HepG2 (cell line): Measurements from ENCODE around the gene GIPC3. TPM values are rescaled to one million over a fixed set of nuclear protein-coding genes. Genes with fewer than 3 reads are reported as not detected.

Experiments used
- ATAC-seq: fragments of 200-7000 bp; cut with Tn5 transposase; 3 replicates; pipeline ENCODE4 v1.9.1; 2020; ENCODE audit warnings: mild to moderate bottlenecking, moderate library complexity
- BruUV-seq: library from RNA; stranded (reverse); fragments of 400-500 nt; replicated peaks from 2 replicates; lab custom pipeline; 2021; lab: Mats Ljungman, UMichigan
- CTCF ChIA-PET: fragments of 300-600 bp; formaldehyde crosslinking; extraction: SDS; loops from one replicate; lab custom pipeline; 2021; ENCODE audit warnings: low total read pairs, inconsistent platforms, low intra/inter-chr PET ratio; lab: Yijun Ruan, JAX
- POLR2A ChIA-PET: fragments of 350-600 bp; sonication (Branson Sonifier 250); formaldehyde crosslinking; loops from one replicate; lab custom pipeline; 2020; ENCODE audit warnings: antibody characterized with exemption, inconsistent platforms; lab: Yijun Ruan, JAX
- DNase-seq: peaks from one replicate; pipeline ENCODE4 v3.0.0-alpha.2; 2015; ENCODE audit warnings: low spot score
- FAIRE-seq: peaks from 3 replicates; lab custom pipeline; 2011; peaks lifted over from hg19 to GRCh38; lab: Jason Lieb, UNC
- H2AFZ ChIP-seq: one replicate; pipeline ENCODE4 v1.6.1; 2011; ENCODE audit warnings: low read length, inconsistent platforms
- H3K27ac ChIP-seq: fragments of 300-600 bp; 3 replicates; pipeline ENCODE4 v1.8.0; 2011; ENCODE audit warnings: mixed run types, mild to moderate bottlenecking, mixed read lengths, low read length, inconsistent platforms; ENCODE audit not compliant: insufficient read depth; ENCODE audit errors: extremely low read length
- H3K27me3 ChIP-seq, 2 experiments: fragments of 200-600 bp in 1 of 2; 2 replicates in 1 of 2; 3 replicates in 1 of 2; pipeline versions ENCODE4 v1.6.0 to v1.8.0; 2011; ENCODE audit warnings: low read length in 2 of 2, mild to moderate bottlenecking in 2 of 2, moderate library complexity in 2 of 2, inconsistent platforms in 1 of 2; ENCODE audit not compliant: insufficient read depth in 2 of 2, control insufficient read depth in 1 of 2
- H3K36me3 ChIP-seq, 2 experiments: fragments of 200-600 bp in 1 of 2; replicated peaks in 1 of 2; 2 replicates in 1 of 2; 3 replicates in 1 of 2; pipeline versions ENCODE4 v1.5.1 to v1.8.0; 2011; ENCODE audit warnings: low read length in 2 of 2, inconsistent platforms in 1 of 2; ENCODE audit not compliant: insufficient read depth in 2 of 2, control insufficient read depth in 1 of 2
- H3K4me1 ChIP-seq: 2 replicates; pipeline ENCODE4 v1.5.1; 2012; ENCODE audit warnings: low read length, inconsistent platforms; ENCODE audit not compliant: insufficient read depth
- H3K4me2 ChIP-seq: 2 replicates; pipeline ENCODE4 v1.6.0; 2011; ENCODE audit warnings: low read depth, low read length, inconsistent platforms
- H3K4me3 ChIP-seq, 3 experiments: fragments of 200-600 bp in 1 of 3; sonication (generic), shearing (Covaris generic) in 1 of 3; replicated peaks in 1 of 3; 2 replicates each; pipeline ENCODE4 v1.5.1; 2011 to 2016; ENCODE audit warnings: low read length in 3 of 3, inconsistent platforms in 2 of 3, low read depth in 2 of 3, mild to moderate bottlenecking in 2 of 3, control low read depth in 1 of 3, mixed read lengths in 1 of 3; ENCODE audit not compliant: insufficient read depth in 1 of 3
- H3K79me2 ChIP-seq: one replicate; pipeline ENCODE4 v1.6.1; 2011; ENCODE audit warnings: low read length, inconsistent platforms; ENCODE audit not compliant: insufficient read depth
- H3K9ac ChIP-seq: 2 replicates; pipeline ENCODE4 v1.6.0; 2011; ENCODE audit warnings: mild to moderate bottlenecking, low read depth, low read length, inconsistent platforms; ENCODE audit not compliant: insufficient read depth
- H3K9me3 ChIP-seq: 2 replicates; pipeline ENCODE4 v1.5.1; 2012; ENCODE audit warnings: mild to moderate bottlenecking, low read length
- H4K20me1 ChIP-seq: 2 replicates; pipeline ENCODE4 v1.6.0; 2011; ENCODE audit warnings: inconsistent platforms, mild to moderate bottlenecking, low read length, moderate library complexity; ENCODE audit not compliant: insufficient read depth
- GABPA ChIP-seq, 2 experiments: IDR thresholded peaks; 2 replicates each; pipeline ENCODE4 v1.6.1; 2011 to 2016; ENCODE audit warnings: low read depth in 2 of 2, low read length in 1 of 2, missing biosample characterization in 1 of 2, missing genetic modification characterization in 1 of 2
- KDM5A ChIP-seq: fragments of 200-600 bp; sonication (generic); IDR thresholded peaks from 2 replicates; pipeline ENCODE4 v1.7.0; 2018; ENCODE audit warnings: antibody characterized with exemption, mild to moderate bottlenecking, low read length, borderline replicate concordance
- REL ChIP-seq: sonication (generic); formaldehyde crosslinking; conservative IDR thresholded peaks from 2 replicates; pipeline ENCODE4 v1.8.0; 2022; ENCODE audit warnings: mild to moderate bottlenecking, missing genetic modification reagents, moderate library complexity
- SALL2 ChIP-seq: sonication (generic); formaldehyde crosslinking; IDR thresholded peaks from 2 replicates; pipeline ENCODE4 v1.8.1; 2023; ENCODE audit warnings: mild to moderate bottlenecking, missing genetic modification reagents, inconsistent platforms
- ZNF569 ChIP-seq: sonication (generic); formaldehyde crosslinking; IDR thresholded peaks from 2 replicates; pipeline ENCODE4 v1.5.0; 2020; ENCODE audit warnings: mild to moderate bottlenecking, missing genetic modification reagents, moderate library complexity, borderline replicate concordance
- ZNF75D ChIP-seq: sonication (generic); formaldehyde crosslinking; IDR thresholded peaks from 2 replicates; pipeline ENCODE4 v1.8.1; 2023; ENCODE audit warnings: missing genetic modification reagents, mild to moderate bottlenecking, borderline replicate concordance
- WGBS: methylation state at CpG from one replicate; pipeline ENCODE4 v1.1.6; 2017; ENCODE audit warnings: low lambda C conversion rate; 5-methylcytosine and 5-hydroxymethylcytosine counted together
- in situ Hi-C: cut with HindIII; loops from 2 replicates; pipeline ENCODE4 v1.10.0; 2017; ENCODE audit warnings: low pct_unique_long_range_greater_than_20kb; ENCODE audit not compliant: extremely low pct_ligation_motif_present
- intact Hi-C: fragments of 100-400 bp; cut with micrococcal nuclease; formaldehyde crosslinking; loops from one replicate; pipeline ENCODE4 v1.10.0; 2022; ENCODE audit not compliant: unreplicated experiment
- polyA plus RNA-seq, 8 experiments: library from polyadenylated mRNA; depleted of rRNA in 3 of 8; stranded (reverse) in 7 of 8; unstranded in 1 of 8; fragments of >200 nt; fragmentation: Illumina TruSeq in 4 of 8; extraction: Trizol in 4 of 8; gene quantifications; 2 replicates each; pipeline versions ENCODE4 v1.2.1 to v1.2.3, GENCODE V29; 2011 to 2016; ENCODE audit warnings: low read depth in 4 of 8, missing spikeins in 1 of 8, mixed read lengths in 1 of 8; ENCODE audit not compliant: insufficient read depth in 1 of 8
- total RNA-seq, 5 experiments: library from RNA; depleted of rRNA; stranded (reverse); fragments of >200 nt; fragmentation: Illumina TruSeq; extraction: Trizol; gene quantifications; 2 replicates each; pipeline ENCODE4 v1.2.3, GENCODE V29; 2016; ENCODE audit warnings: low read depth in 1 of 5

The GIPC3 gene
- total and polyA plus RNA-seq, 2 of the 13 experiments (the other 11 are each of a cell fraction or from before 2014, with no cell fraction given) = 0.05 TPM; not detected in 1

GRCh38 chr19:3608750-3609322, 23.6 kb downstream of the GIPC3 start:
- Histone ChIP-seq H2AFZ (no peak overlapping the region), H3K4me2 (no peak overlapping the region), H3K9me3 (no peaks in the 10 kb centered on the region), H3K27ac (no peak overlapping the region), H3K36me3 (peaks cover 3 to 13% of the 10 kb centered on the region in 2 experiments; a peak in 2 of 5 replicates), H4K20me1 (no peaks in the 10 kb centered on the region), H3K27me3 (peaks cover 0 to 20% of the 10 kb centered on the region in 2 experiments; a peak in 2 of 5 replicates), H3K79me2 (no peaks in the 10 kb centered on the region), H3K4me3 (no peak overlapping the region), H3K9ac (no peak overlapping the region), H3K4me1 (peaks cover 40% of the 10 kb centered on the region)
- in situ Hi-C loops = no loop called here
- ATAC-seq (no peak), FAIRE-seq (no peak), DNase-seq (no peak)
- BruUV-seq = no TSS peak
- ChIA-PET CTCF (no interaction called here), POLR2A (no interaction called here)
- TF ChIP-seq REL (CRISPR knock-in tag) (no peak), SALL2 (CRISPR knock-in tag) (no peak), GABPA (IDR thresholded peaks at IDR 0.05; ENCODE audit: low read depth, low read length) (no peak), GABPA (CRISPR knock-in tag; IDR thresholded peaks at IDR 0.05; ENCODE audit: low read depth) (no peak), KDM5A (no peak), ZNF75D (CRISPR knock-in tag) (no peak), ZNF569 (no peak)
- WGBS = 64% methylated on average over 14 of the region's 21 CpGs
- intact Hi-C loops = no loop called here
